HCT116 (cell line): Measurements from ENCODE around the gene C2orf72. TPM values are rescaled to one million over a fixed set of nuclear protein-coding genes. Genes with fewer than 3 reads are reported as not detected.

Source experiments
- ATAC-seq: fragments of 200-7000 bp; cut with Tn5 transposase; 2 replicates; pipeline ENCODE4 v1.9.1; 2020; ENCODE audit warnings: mild to moderate bottlenecking, moderate library complexity
- BruUV-seq: library from RNA; stranded (reverse); fragments of 400-500 nt; replicated peaks from 2 replicates; lab custom pipeline; 2021; lab: Mats Ljungman, UMichigan
- CTCF ChIA-PET: fragments of 300-600 bp; sonication (Branson Sonifier 250); formaldehyde crosslinking; loops from one replicate; lab custom pipeline; 2021; ENCODE audit warnings: antibody characterized with exemption; lab: Charles Lee
- POLR2A ChIA-PET: fragments of 300-600, 350-600 bp; sonication (Branson Sonifier 250); formaldehyde crosslinking; loops from one replicate; lab custom pipeline; 2021; ENCODE audit warnings: antibody characterized with exemption; lab: Charles Lee
- RAD21 ChIA-PET, 2 experiments: fragments of 300-600 bp; sonication (Branson Sonifier 250); formaldehyde crosslinking; loops; one replicate each; lab custom pipeline; 2023; ENCODE audit warnings: low total read pairs in 2 of 2; ENCODE audit not compliant: uncharacterized antibody in 2 of 2, unreplicated experiment in 2 of 2, low non-redundant PET in 1 of 2; lab: Charles Lee
- DNase-seq: peaks from one replicate; pipeline ENCODE4 v3.0.0-alpha.2; 2010; ENCODE audit warnings: low read depth, low spot score
- H2AFZ ChIP-seq: fragments of 200-600 bp; shearing (Covaris generic), sonication (generic); 2 replicates; pipeline ENCODE4 v1.6.1; 2017; ENCODE audit warnings: low read depth, mixed run types, mixed read lengths, antibody characterized with exemption, low read length; ENCODE audit not compliant: poor library complexity, severe bottlenecking
- H3K27ac ChIP-seq: 2 replicates; pipeline ENCODE4 v1.5.1; 2012; ENCODE audit warnings: low read depth, low read length
- H3K27me3 ChIP-seq: fragments of 200-600 bp; sonication (generic); 2 replicates; pipeline ENCODE4 v1.6.1; 2016; ENCODE audit warnings: mixed run types, low read length, mixed read lengths; ENCODE audit not compliant: insufficient read depth
- H3K36me3 ChIP-seq, 2 experiments: fragments of 200-500 bp in 1 of 2; fragments of 200-600 bp in 1 of 2; sonication (Bioruptor generic) in 1 of 2; sonication (generic) in 1 of 2; 2 replicates each; pipeline versions ENCODE4 v1.5.1 to v1.6.1; 2014 to 2016; ENCODE audit warnings: low read length in 2 of 2, inconsistent platforms in 1 of 2, mixed read lengths in 1 of 2, mixed run types in 1 of 2; ENCODE audit not compliant: insufficient read depth in 2 of 2, control insufficient read depth in 1 of 2
- H3K4me1 ChIP-seq, 2 experiments: fragments of 200-600 bp in 1 of 2; sonication (generic) in 1 of 2; 2 replicates each; pipeline versions ENCODE4 v1.5.1 to v1.6.1; 2012 to 2017; ENCODE audit warnings: low read length in 2 of 2, inconsistent platforms in 1 of 2, mild to moderate bottlenecking in 1 of 2, mixed read lengths in 1 of 2, mixed run types in 1 of 2, moderate library complexity in 1 of 2; ENCODE audit not compliant: insufficient read depth in 2 of 2, control insufficient read depth in 1 of 2
- H3K4me2 ChIP-seq: fragments of 200-600 bp; sonication (generic); 2 replicates; pipeline ENCODE4 v1.6.1; 2017; ENCODE audit warnings: mixed run types, low read length, mixed read lengths
- H3K4me3 ChIP-seq, 2 experiments: fragments of 200-600 bp in 1 of 2; sonication (generic) in 1 of 2; replicated peaks in 1 of 2; 2 replicates each; pipeline ENCODE4 v1.5.1; 2011 to 2016; ENCODE audit warnings: low read length in 2 of 2, control low read depth in 1 of 2, low read depth in 1 of 2, mild to moderate bottlenecking in 1 of 2, mixed read lengths in 1 of 2, mixed run types in 1 of 2
- H3K79me2 ChIP-seq: fragments of 200-600 bp; sonication (generic); 2 replicates; pipeline ENCODE4 v1.6.1; 2017; ENCODE audit warnings: mild to moderate bottlenecking, mixed run types, low read length, moderate library complexity, mixed read lengths; ENCODE audit not compliant: insufficient read depth
- H3K9ac ChIP-seq: fragments of 200-600 bp; sonication (generic); 2 replicates; pipeline ENCODE4 v1.6.1; 2016; ENCODE audit warnings: low read length, mixed read lengths
- H3K9me2 ChIP-seq: fragments of 200-600 bp; sonication (generic), shearing (Covaris generic); 2 replicates; pipeline ENCODE4 v1.6.1; 2017; ENCODE audit warnings: mixed run types, mild to moderate bottlenecking, moderate library complexity; ENCODE audit not compliant: insufficient read depth
- H3K9me3 ChIP-seq, 2 experiments: fragments of 200-500 bp in 1 of 2; fragments of 200-600 bp in 1 of 2; sonication (Bioruptor generic) in 1 of 2; sonication (generic) in 1 of 2; 2 replicates each; pipeline ENCODE4 v1.6.1; 2014 to 2017; ENCODE audit warnings: low read length in 2 of 2, mixed read lengths in 2 of 2, inconsistent platforms in 1 of 2, low read depth in 1 of 2, mild to moderate bottlenecking in 1 of 2, mixed run types in 1 of 2, moderate library complexity in 1 of 2; ENCODE audit not compliant: control insufficient read depth in 1 of 2, insufficient read depth in 1 of 2
- H4K20me1 ChIP-seq: fragments of 200-600 bp; sonication (generic), shearing (Covaris generic); 2 replicates; pipeline ENCODE4 v1.6.1; 2017; ENCODE audit warnings: mixed run types, mild to moderate bottlenecking, moderate library complexity; ENCODE audit not compliant: insufficient read depth
- CBX3 ChIP-seq: IDR thresholded peaks from 2 replicates; pipeline ENCODE4 v1.6.1; 2012; ENCODE audit warnings: low read depth
- CEBPB ChIP-seq: IDR thresholded peaks from 2 replicates; pipeline ENCODE4 v1.6.1; 2012; ENCODE audit warnings: low read depth
- EGR1 ChIP-seq: IDR thresholded peaks from 2 replicates; pipeline ENCODE4 v1.6.1; 2012; ENCODE audit warnings: low read depth
- ELF1 ChIP-seq: IDR thresholded peaks from 2 replicates; pipeline ENCODE4 v1.6.1; 2012; ENCODE audit warnings: low read depth, borderline replicate concordance
- EZH2 ChIP-seq: fragments of 200-600 bp; sonication (generic); IDR thresholded peaks from 2 replicates; pipeline ENCODE4 v1.6.1; 2017; ENCODE audit warnings: antibody characterized with exemption, mixed run types
- EZH2phosphoT487 ChIP-seq: fragments of 200-600 bp; IDR thresholded peaks from 2 replicates; pipeline ENCODE4 v1.6.1; 2018; ENCODE audit warnings: antibody characterized with exemption, borderline replicate concordance
- FOSL1 ChIP-seq: IDR thresholded peaks from 2 replicates; pipeline ENCODE4 v1.6.1; 2012; ENCODE audit warnings: low read depth
- JUND ChIP-seq: IDR thresholded peaks from 2 replicates; pipeline ENCODE4 v1.6.1; 2012
- POLR2A ChIP-seq: IDR thresholded peaks from 2 replicates; pipeline ENCODE4 v1.7.0; 2011; ENCODE audit warnings: borderline replicate concordance; ENCODE audit not compliant: insufficient read depth, insufficient read length; ENCODE audit errors: extremely low read depth
- POLR2AphosphoS5 ChIP-seq: IDR thresholded peaks from 2 replicates; pipeline ENCODE4 v1.6.1; 2011; ENCODE audit warnings: mild to moderate bottlenecking, low read depth, low read length, moderate library complexity
- RAD21 ChIP-seq: IDR thresholded peaks from 2 replicates; pipeline ENCODE4 v1.6.1; 2012; ENCODE audit warnings: low read depth, mild to moderate bottlenecking
- SIN3A ChIP-seq: IDR thresholded peaks from 2 replicates; pipeline ENCODE4 v1.6.1; 2012; ENCODE audit warnings: low read depth
- SP1 ChIP-seq: IDR thresholded peaks from 2 replicates; pipeline ENCODE4 v1.6.1; 2012; ENCODE audit warnings: low read depth
- TCF7L2 ChIP-seq: IDR thresholded peaks from 2 replicates; pipeline ENCODE4 v1.7.0; 2011; ENCODE audit warnings: borderline replicate concordance, inconsistent platforms; ENCODE audit not compliant: insufficient read depth, insufficient read length; ENCODE audit errors: extremely low read depth
- YY1 ChIP-seq: IDR thresholded peaks from 2 replicates; pipeline ENCODE4 v1.6.1; 2011; ENCODE audit warnings: low read length, low read depth, moderate library complexity, mild to moderate bottlenecking; ENCODE audit not compliant: insufficient replicate concordance; ENCODE audit errors: extremely low read depth
- ZFX ChIP-seq: fragments of 450-650 bp; IDR thresholded peaks from 2 replicates; pipeline ENCODE4 v1.6.1; 2017
- intact Hi-C: fragments of 100-400 bp; cut with micrococcal nuclease; formaldehyde crosslinking; loops from 2 replicates; pipeline ENCODE4 v1.10.0; 2022
- total RNA-seq: library from RNA; stranded (reverse); gene quantifications from one replicate; pipeline ENCODE4 v1.2.1, GENCODE V29; 2021; ENCODE audit not compliant: unreplicated experiment
- TF ChIP-seq, protein P1 (sequence below): IDR thresholded peaks from 2 replicates; pipeline ENCODE4 v1.6.1; 2012
- TF ChIP-seq, protein P2 (sequence below): IDR thresholded peaks from 2 replicates; pipeline ENCODE4 v1.6.1; 2012
- TF ChIP-seq, protein P3 (sequence below): IDR thresholded peaks from 2 replicates; pipeline ENCODE4 v1.6.1; 2012; ENCODE audit warnings: low read depth

The C2orf72 gene
- total RNA-seq, 1 experiment from 2014 or later = 3.7 TPM

GRCh38 chr2:230989731-230990130, 47.6 kb upstream of the C2orf72 start (continued):
- TF ChIP-seq RAD21 (no peak), EGR1 (no peak)

GRCh38 chr2:230990131-230990898, 47.0 kb upstream of the C2orf72 start:
- H3K9ac ChIP-seq = no peak overlapping the region
- RAD21 ChIA-PET = no interaction called here
- no peaks in the 10 kb centered on the region for H3K9me2 ChIP-seq
- no peak overlapping the region for H3K27ac ChIP-seq
- no peak overlapping the region for H2AFZ ChIP-seq
- no peaks in the 10 kb centered on the region for H3K27me3 ChIP-seq
- no peak for TF ChIP-seq POLR2A
- TF ChIP-seq EZH2 = no peak
- TF ChIP-seq ELF1 = no peak
- no peak for TF ChIP-seq EZH2phosphoT487
- TF ChIP-seq CEBPB = no peak
- no peak for TF ChIP-seq TCF7L2
- no peak for TF ChIP-seq YY1
- TF ChIP-seq, protein P1, sequence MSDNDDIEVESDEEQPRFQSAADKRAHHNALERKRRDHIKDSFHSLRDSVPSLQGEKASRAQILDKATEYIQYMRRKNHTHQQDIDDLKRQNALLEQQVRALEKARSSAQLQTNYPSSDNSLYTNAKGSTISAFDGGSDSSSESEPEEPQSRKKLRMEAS = no peak
- TF ChIP-seq SP1 = no peak
- no peak for TF ChIP-seq ZFX
- TF ChIP-seq, protein P2, sequence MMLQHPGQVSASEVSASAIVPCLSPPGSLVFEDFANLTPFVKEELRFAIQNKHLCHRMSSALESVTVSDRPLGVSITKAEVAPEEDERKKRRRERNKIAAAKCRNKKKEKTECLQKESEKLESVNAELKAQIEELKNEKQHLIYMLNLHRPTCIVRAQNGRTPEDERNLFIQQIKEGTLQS = no peak
- TF ChIP-seq, protein P3, sequence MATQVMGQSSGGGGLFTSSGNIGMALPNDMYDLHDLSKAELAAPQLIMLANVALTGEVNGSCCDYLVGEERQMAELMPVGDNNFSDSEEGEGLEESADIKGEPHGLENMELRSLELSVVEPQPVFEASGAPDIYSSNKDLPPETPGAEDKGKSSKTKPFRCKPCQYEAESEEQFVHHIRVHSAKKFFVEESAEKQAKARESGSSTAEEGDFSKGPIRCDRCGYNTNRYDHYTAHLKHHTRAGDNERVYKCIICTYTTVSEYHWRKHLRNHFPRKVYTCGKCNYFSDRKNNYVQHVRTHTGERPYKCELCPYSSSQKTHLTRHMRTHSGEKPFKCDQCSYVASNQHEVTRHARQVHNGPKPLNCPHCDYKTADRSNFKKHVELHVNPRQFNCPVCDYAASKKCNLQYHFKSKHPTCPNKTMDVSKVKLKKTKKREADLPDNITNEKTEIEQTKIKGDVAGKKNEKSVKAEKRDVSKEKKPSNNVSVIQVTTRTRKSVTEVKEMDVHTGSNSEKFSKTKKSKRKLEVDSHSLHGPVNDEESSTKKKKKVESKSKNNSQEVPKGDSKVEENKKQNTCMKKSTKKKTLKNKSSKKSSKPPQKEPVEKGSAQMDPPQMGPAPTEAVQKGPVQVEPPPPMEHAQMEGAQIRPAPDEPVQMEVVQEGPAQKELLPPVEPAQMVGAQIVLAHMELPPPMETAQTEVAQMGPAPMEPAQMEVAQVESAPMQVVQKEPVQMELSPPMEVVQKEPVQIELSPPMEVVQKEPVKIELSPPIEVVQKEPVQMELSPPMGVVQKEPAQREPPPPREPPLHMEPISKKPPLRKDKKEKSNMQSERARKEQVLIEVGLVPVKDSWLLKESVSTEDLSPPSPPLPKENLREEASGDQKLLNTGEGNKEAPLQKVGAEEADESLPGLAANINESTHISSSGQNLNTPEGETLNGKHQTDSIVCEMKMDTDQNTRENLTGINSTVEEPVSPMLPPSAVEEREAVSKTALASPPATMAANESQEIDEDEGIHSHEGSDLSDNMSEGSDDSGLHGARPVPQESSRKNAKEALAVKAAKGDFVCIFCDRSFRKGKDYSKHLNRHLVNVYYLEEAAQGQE = no peak
- TF ChIP-seq JUND = no peak
- no peak for TF ChIP-seq SIN3A
- no peak for TF ChIP-seq CBX3
- TF ChIP-seq EGR1 = no peak
- no peak for TF ChIP-seq FOSL1
- TF ChIP-seq POLR2AphosphoS5 = no peak
- TF ChIP-seq, all 23 proteins: peak for 0
- Histone ChIP-seq H3K4me2 (no peak overlapping the region), H3K4me3 (no peak overlapping the region), H3K4me1 (peaks cover 4 to 6% of the 10 kb centered on the region in 2 experiments; a peak in 3 of 4 replicates), H3K9me3 (no peaks in the 10 kb centered on the region), H3K79me2 (no peaks in the 10 kb centered on the region), H3K36me3 (no peaks in the 10 kb centered on the region), H4K20me1 (no peaks in the 10 kb centered on the region)
- ChIA-PET CTCF (no interaction called here), POLR2A (no interaction called here)
- no peak for DNase-seq
- no TSS peak for BruUV-seq
- no peak for ATAC-seq
- intact Hi-C loops = no loop called here
